Suprapubic skin (tissue), 4 donors: ENCODE results near the gene DGKB.

ENCODE experiments used
- EP300 ChIP-seq: sonication (generic); formaldehyde crosslinking; IDR thresholded peaks from one replicate; pipeline ENCODE4 v1.6.1; 2017; ENCODE audit warnings: antibody characterized with exemption
- POLR2A ChIP-seq, 2 donors: fragments of 450-650 bp; IDR thresholded peaks; one replicate each; pipeline ENCODE4 v1.6.1; 2017; ENCODE audit warnings: antibody characterized with exemption in 2 of 2, mild to moderate bottlenecking in 2 of 2, moderate library complexity in 2 of 2
- POLR2AphosphoS5 ChIP-seq, 3 donors: sonication (generic); formaldehyde crosslinking; IDR thresholded peaks; one replicate each; pipeline ENCODE4 v1.6.1; 2017; ENCODE audit warnings: antibody characterized with exemption in 3 of 3
- TF ChIP-seq, protein P1 (sequence below), 2 donors: fragments of 200-600 bp in 1 of 2; fragments of 450-650 bp in 1 of 2; sonication (generic) in 1 of 2; IDR thresholded peaks; one replicate each; pipeline ENCODE4 v1.5.1; 2016 to 2019; ENCODE audit warnings: antibody characterized with exemption in 2 of 2, mild to moderate bottlenecking in 1 of 2, moderate library complexity in 1 of 2

DNA sequence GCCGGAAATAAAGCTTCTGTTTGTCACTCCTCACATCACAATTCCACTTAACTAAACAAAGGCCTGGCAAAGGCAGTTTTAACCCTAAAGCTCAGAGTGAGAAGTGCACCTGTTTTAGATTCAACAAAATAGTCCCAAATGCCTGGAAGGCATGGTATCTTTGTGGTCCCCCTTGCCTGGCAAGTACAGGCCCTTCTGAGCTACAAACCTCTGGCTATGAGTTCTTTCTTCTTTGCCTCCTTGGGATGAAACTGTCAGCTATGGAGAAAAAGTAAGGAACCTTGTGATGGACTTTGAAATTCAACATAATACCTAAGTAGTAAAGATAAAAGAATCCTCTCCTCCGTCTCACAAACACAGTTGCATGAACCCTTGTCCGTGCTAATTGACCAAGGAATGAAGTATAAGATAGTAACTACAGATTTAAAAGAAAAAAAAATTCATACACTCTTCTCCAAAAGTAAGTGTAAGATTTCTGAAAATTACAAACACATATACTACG lies 668.6 kb downstream of the DGKB start:
- TF ChIP-seq, protein P1, sequence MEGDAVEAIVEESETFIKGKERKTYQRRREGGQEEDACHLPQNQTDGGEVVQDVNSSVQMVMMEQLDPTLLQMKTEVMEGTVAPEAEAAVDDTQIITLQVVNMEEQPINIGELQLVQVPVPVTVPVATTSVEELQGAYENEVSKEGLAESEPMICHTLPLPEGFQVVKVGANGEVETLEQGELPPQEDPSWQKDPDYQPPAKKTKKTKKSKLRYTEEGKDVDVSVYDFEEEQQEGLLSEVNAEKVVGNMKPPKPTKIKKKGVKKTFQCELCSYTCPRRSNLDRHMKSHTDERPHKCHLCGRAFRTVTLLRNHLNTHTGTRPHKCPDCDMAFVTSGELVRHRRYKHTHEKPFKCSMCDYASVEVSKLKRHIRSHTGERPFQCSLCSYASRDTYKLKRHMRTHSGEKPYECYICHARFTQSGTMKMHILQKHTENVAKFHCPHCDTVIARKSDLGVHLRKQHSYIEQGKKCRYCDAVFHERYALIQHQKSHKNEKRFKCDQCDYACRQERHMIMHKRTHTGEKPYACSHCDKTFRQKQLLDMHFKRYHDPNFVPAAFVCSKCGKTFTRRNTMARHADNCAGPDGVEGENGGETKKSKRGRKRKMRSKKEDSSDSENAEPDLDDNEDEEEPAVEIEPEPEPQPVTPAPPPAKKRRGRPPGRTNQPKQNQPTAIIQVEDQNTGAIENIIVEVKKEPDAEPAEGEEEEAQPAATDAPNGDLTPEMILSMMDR (IDR thresholded peaks at IDR 0.05), result no peak
- TF ChIP-seq POLR2A (IDR thresholded peaks at IDR 0.05) (no peak), POLR2AphosphoS5 (IDR thresholded peaks at IDR 0.05) (no peak), EP300 (no peak)
